Ecto neural progenitor cell (in vitro differentiated cells): Measurements from ENCODE around the gene KIF7.

Source experiments
- DNase-seq: peaks from one replicate; pipeline ENCODE4 v3.0.0-alpha.2; 2018; ENCODE audit warnings: low spot score

KIF7 gene

GRCh38 chr15:89669309-89669865, 14.1 kb upstream of the KIF7 start:
- no peak for DNase-seq

- no peak for DNase-seq
These were observed 12.9 kb upstream of the KIF7 start for GRCh38 chr15:89668171-89668570.

- no peak for DNase-seq
These were observed 12.4 kb upstream of the KIF7 start for GRCh38 chr15:89667706-89667960.

- DNase-seq: no peak
These were observed 11.8 kb upstream of the KIF7 start for GRCh38 chr15:89666858-89667705.

- DNase-seq: no peak
These were observed 11.1 kb upstream of the KIF7 start for GRCh38 chr15:89666184-89666857.

- DNase-seq: peak; percentile 79
These were observed 10.3 kb upstream of the KIF7 start for GRCh38 chr15:89665449-89666181.

GRCh38 chr15:89664441-89665350, 9.4 kb upstream of the KIF7 start:
- DNase-seq: no peak

GRCh38 chr15:89662893-89663626, 7.8 kb upstream of the KIF7 start:
- DNase-seq: no peak

DNA sequence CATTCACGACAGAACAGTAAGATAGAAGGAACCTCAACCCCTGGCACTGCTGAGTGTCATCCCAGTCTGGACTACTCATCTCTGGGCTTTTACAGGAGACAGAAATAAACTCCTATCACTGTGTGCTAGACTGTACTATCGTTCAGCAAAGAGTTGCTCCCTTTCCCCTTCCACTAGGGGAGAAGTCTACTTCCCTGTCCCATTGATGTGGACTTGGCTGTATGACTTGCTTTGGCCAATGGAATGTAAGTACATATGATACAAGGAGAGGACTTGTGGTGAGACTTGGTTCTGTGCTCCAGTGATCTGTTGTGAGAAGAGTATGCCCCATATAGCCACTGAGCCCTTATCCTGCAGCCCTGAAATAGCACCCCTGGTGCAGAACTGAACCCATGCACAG, 5.3 kb upstream of the KIF7 start:
- no peak for DNase-seq

GRCh38 chr15:89659295-89659694, 4.0 kb upstream of the KIF7 start:
- DNase-seq: no peak

DNA sequence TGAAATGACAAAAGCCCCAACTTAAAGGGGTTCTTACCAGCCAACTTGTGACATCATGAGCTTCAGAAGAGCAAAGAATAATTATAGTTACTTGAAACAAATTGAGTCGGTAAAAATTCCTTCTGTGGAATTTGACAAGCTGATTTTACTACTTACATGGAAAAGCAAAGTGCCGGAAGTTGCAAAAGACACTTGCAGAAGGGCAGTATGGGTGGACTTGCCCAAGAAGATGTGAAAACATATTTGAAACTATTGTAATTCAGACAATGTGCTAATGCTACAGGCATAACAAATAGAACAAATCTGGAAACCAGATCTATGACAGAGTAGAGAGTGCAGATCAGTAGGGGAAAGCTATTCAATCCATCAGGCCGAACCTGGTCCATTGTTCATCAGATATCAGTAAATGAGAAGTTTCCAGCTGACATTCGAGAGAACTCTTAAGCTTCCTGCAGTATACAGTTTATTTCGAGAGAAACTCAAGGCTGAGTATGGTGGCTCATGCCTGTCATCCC, 2.5 kb upstream of the KIF7 start:
- DNase-seq: no peak

DNA sequence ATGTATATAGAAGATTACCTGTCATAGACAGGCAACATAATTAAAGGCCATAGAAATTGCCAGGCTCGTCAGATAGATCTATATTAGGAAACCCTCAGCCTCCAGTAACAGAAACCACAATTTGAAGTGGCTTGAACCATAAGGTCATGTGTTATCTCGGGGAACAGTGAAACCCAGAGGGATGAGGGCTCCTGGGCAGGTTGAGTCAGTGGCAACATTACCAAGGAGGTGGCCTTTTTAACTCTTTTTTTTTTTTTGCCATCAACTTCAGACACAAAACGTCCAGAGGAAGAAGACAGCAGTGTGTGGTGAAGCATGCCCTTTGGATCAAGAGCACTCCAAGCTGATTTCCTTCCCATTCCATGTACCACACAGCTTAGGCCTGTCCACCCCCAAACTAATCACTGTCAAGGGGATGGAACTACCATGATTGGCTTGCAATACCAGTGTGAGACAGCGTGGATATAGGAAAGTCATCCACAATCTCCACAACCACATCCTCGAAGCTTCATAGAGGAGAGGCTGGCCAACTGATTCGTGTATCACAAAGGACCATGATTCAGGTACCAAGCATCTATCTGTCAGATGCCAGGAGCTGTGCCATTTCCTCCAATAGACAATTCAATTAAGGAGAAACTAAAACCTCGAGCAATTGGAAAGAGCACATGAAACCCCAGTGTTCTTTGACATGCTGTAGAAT, 999 bp upstream of the KIF7 start:
- no peak for DNase-seq

GRCh38 chr15:89654301-89654761, 936 bp downstream of the KIF7 start:
- no peak for DNase-seq

DNA sequence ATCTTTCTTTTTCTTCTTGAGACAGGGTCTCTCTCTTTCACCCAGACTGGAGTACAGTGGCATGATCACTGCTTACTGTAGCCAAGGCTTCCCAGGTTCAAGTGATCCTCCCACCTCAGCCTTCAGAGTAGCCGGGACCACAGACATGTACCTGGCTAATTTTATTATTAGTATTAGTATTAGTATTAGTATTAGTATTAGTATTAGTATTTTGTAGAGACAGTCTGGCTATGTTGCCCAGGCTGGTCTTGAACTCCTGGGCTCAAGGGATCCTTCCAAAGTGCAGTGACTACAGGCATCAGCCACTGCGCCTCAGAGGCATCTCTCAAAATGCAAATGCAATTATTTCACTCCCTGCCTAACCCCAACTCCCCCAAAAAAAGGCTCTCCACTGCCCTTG, 1.7 kb downstream of the KIF7 start:
- DNase-seq: no peak

DNA sequence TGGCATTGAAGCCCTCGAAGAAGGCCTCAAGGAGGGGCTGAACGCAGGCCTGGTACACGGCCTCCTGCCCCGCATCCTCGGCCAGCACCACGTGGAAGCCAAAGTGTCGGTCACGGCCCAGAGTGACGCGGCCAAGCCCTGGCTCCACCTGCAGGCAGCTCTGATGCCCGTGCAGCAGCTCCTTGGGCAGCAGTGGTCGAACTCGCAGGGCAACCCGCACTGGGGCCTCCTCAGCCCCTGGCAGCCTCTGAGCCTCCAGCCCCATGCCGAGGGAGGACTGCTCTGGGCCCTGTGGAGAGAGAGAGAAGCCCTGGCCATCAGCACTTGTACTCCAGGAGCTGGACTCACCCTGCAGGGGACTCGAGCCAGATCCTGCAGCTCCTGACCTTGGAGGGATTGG, 2.6 kb downstream of the KIF7 start:
- no peak for DNase-seq

GRCh38 chr15:89652131-89652530, 3.1 kb downstream of the KIF7 start:
- no peak for DNase-seq

DNA sequence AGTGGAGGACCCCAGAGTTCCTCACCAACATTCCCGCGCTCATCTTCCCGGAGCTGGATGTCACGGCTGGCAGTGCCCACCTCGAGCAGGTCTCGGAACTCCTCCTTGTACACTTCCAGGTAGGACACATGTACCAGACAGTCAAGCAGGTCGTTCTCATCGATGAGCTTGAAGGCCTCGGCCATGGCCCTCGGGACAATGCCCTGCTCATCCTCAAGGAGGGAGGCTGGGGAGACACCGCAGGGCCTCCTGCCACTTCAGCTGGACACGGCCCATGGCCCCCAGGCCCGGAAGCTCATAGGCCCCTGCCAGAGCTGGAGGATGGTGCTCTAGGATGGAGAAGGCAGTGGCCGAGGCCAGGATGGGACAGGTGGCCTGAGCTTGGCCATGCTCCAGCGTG, 5.6 kb downstream of the KIF7 start:
- DNase-seq: no peak

DNA sequence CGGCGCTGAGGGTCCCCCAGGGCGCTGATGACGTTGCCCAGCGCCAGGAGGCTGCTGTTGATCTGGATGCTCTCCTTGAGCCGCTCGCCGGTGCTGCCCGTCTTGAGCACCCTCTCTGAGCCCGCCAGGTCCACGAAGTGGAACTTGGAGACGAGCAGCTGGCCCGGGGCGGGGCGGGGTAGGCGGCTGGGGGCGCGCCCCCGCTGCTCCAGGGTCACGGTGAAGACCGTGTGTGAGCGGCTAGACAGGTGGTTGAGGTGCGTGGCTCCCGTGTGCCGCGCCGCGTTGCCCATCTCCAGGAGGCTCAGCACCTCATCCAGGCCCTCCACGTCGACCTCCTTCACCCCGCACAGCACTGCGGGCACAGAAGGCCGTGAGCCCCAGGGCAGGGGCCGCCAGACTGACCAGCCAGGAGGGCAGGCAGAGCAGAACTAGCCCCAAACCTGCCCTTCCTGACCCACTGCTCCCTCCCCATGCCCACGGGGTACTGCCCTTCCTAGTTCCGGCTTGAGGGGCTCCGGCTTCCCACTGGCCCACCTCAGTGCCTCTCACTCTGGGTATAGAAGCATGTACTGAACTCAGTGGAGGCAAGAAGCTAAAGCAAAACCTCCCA, 6.1 kb downstream of the KIF7 start:
- no peak for DNase-seq

GRCh38 chr15:89648106-89649012, 6.9 kb downstream of the KIF7 start:
- DNase-seq: no peak
